Stimulated activated CD8-positive, alpha-beta memory T cell treated with anti-CD3 and anti-CD28 coated beads, Interleukin-2, amount 100 ng/mL, for 48 hours (primary cell): Measurements from ENCODE around the gene KLHDC4.

Source experiments
- DNase-seq, 2 donors: peaks; one replicate each; pipeline ENCODE4 v3.0.0-alpha.2; 2020; ENCODE audit warnings: low read depth in 2 of 2

The KLHDC4 gene

DNA sequence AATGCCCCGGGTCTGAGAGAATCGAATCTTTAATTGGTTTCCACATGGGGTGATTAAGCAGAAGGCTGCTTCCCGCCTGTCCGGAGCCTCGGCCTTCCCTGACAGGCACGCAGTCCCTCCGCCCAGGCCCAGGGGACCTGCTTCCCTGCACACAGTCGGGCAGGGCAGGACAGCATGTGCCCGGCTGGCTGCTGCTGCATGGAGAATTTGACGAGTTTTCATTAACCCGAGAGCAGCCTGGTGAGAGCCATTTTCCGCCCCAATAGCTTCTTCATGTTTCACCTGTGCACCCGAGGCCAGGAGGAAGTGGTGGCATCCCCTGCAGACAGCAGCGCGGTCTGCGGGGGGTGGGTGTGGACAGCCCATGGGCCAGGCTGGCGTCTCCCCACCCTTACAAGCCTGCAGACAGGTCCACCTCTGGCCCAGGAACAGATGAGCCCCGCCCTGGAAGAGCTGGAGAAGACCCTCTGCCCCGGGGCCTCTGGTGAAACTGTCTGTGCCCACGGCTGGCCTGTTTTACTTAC, 67.0 kb downstream of the KLHDC4 start:
- DNase-seq = no peak

DNA sequence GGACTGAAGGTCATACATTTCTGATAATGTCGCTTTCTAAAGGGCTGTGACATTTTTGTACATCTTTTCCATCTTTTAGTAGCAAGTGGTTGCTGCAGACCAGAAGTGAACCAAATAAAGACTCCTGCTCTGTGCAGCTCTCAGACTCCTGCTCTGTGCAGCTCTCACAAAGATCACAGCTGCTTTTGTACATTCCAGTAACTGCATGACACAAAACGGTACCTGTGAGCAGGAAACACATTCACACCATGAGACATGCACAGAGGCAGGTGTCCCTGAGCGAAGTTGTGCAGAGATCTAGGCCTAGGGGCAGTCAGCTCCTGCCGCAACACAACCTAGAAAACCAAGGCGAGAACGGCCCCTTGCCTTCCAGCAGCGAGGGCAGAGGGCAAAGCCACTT, 67.5 kb downstream of the KLHDC4 start:
- no peak for DNase-seq

DNA sequence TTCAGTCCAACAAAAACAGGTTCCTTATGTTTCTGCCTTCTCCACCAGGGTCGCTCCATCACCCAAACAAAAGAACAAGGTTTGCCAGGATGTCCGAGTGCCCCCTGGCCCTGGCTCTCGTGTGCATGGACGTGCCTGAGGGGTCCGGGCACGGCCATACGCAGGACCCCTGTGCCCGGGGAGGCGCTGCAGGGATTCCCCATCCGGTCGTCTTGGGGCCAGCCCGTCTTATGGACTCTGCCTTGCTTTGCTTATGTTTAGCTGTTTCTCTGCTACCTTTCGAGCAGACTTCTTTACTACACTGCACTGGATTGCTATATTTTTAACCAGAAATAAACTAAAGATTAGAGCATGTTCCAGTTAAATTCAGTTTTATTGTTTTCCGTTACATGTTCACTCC, 68.0 kb downstream of the KLHDC4 start:
- DNase-seq = no peak

DNA sequence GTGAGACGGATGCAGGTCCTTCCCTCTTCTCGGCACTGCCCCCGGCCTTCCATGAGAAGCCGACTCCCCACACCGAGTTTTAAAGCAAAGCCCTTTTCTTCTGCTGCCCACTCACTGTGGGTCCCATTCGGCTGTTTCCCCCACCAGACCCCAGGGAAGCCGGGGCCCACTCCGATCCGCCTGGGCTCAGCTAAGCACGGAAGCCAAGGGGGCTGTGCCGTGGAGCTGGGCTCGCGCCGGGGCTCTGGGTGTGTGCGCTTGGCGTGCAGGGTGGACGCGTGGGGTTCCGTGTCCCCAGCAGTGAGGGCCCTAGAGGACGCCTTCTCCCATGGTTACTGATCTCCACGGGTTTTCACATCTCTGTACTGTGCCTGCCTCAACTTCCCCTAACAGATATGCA, 68.5 kb downstream of the KLHDC4 start:
- no peak for DNase-seq

DNA sequence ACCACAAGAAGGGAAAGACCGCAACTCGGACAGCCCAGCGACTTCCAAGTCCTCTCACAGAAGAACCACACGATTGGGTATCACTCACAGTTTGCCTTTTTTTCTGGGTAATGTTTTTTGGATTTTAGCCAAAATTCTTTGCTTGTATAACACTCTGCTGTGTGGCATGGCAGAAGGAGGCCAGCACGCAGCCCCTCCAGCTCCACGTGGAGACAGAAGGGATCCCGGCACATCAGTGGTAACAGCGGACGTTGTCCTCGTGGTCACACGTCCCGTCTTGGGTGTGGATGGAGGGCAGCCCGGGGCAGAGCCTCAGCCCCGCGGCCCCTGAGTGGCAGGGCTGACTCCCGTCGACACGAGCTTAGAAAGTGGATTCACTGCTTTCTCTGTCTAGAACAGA, 69.1 kb downstream of the KLHDC4 start:
- no peak for DNase-seq

DNA sequence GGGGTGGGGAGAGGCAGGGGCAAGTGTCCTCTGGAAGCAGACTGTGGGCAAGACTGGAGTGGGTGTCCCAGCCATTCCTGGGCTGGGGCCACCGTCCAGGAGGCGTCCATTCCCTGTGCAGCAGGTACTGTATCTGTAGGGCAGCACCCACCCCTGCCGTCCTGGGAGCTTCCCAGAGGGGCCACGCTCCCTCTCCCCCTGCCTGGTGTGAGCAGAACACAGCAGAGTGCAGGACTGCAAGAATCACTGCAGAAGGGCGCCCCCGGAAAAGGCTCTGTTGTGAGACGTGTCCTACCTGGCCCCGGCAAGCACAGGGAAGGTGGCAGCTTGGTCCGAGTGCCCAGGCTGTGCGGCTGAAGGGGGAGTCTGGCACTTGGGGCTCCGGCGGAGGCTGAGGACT, 70.3 kb downstream of the KLHDC4 start:
- no peak for DNase-seq

DNA sequence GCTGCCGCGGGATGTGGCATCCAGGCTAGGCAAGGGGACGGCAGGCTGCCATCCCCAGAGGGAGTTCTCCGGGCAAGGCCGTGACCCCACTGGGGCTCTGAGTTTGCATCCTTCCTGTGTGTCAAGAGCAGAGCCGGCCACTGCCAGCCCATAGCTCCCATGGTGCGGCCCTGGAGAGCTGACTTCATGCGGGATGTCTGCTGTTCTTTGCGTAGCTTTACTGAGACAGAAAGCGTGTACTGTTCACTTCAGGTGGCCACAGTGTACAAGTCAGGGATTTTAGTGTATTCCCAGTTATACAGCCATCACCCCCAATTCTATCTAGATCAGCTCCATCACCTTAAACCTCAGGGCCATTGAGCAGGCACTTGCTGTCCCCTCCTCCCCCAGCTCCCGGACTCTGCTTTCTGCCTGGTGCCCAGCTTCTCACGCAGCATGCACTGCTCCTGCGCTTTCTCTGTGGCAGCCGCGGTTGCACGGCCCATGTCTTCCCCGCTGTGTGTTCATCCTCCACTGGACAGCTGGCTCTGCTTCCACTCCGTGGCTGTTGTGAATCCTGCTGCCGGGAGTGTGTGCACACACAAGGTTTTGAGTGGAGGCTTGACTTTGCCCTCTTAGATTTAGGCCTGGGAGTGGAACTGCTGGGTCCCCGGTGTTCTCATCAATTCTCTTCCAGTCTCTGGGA, 71.2 kb downstream of the KLHDC4 start:
- no peak for DNase-seq

DNA sequence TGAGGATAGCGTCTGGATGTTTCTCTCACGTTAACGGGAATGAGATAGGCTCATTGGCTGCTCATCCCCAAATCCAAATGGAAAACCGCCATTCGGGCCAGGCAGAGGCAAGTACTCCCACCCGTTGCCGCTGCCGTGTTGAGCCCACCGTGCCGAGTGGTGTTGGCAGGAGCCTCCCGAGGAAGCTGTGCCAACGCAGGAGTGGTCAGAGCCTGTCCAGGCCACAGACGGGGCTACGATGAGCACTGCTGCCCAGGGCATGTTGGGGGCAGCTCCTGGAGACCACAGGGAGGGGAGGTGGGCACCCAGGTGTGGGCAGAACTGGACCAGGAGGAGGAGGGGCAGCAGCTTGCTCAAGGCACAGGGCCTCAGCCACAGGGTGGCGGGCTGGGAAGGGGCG, 72.0 kb downstream of the KLHDC4 start:
- DNase-seq = no peak

DNA sequence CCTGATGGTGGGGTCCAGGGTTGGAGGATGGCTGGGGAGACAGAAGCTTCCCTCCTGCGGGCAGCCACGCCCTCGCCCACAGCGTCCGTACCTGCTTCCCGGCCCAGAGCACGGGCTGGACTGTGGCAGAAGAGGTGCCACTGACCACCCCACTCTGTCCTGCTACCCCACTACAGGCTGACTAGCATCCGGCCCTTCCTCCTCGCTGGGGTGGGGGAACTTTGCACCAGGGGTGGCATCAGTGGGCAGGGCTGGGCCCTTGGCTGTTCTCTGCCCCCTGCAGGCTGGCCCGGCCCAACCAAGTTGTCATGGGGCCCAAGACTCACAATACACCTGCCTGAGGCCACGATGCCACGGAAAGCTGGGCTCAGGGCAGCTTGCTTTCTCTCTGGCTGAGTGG, 73.0 kb downstream of the KLHDC4 start:
- DNase-seq = no peak

DNA sequence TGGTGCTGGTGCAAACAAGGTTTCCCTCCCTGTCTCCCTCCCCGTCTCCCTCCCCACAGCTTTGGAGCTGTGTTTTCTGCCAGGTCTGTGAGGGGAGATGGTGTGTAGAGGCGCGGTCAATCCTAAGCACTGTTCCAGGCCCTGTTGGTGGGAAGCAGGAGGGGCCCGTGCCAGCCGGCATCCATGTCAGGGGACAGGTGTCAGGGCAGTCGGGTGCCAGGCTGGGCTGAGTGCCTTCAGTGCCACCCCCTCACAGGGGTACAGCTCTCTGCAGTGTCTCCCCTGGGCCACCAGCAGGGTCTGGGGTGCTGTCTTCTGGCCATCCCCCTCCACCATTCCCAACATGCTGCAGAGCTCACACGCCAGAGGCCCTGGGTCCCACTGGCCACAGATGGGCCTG, 73.6 kb downstream of the KLHDC4 start:
- DNase-seq = no peak

DNA sequence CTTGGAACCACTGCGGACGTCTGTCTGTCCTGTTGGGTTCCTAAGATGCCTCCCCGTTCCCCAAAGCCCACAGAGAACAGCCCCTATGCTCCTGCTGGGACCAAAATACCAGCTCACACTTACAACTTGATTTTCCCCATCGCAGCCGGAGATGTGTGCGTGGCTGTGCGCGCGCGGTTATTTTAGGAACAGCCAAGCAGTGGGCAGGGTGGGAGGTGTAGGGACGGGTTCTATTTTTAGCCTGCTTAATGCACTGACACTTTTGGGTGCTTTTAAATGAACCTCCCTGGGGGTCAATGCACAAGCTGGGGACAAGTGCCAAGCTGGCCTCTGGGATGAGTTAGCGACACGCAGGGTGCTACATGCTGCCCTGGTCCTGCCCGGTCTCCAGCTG, 74.1 kb downstream of the KLHDC4 start:
- no peak for DNase-seq

DNA sequence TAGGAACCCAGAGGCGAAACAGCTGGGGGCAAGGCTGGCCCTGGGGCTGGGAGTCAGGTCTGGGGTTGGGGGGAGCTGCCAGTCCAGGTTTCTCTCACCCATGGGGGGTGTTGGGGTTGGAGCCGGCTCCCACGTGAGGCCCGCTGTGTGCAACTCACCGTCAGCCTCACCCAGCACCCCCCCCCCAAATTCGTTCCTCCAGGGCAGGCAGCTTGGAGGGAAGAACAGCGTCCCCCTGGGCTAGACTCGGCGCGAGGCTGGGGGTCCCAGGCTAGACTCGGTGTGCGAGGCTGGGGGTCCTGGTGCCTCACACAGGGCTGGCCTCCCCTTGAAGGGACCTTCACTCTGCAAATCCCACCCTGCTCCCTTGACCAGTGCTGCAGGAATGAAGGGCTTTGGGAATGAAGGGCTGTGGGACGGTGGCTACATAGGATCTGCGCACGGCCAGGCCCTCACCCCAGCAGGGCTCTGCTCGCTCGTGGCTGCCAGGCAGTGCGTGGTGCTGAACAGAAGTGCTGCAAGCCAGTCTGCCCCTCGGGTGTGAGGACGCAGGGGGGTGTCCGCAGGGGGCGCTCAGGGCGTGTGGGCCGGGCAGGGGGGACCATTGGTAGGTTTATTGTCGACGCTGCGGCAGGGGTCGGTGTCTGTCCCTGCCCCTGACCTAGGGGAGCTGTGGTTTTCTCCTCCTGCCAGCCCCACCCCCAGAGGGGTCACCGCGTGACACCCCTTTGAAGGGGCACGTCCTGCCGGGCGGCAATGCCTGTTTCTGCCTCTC, 74.7 kb downstream of the KLHDC4 start:
- no peak for DNase-seq

DNA sequence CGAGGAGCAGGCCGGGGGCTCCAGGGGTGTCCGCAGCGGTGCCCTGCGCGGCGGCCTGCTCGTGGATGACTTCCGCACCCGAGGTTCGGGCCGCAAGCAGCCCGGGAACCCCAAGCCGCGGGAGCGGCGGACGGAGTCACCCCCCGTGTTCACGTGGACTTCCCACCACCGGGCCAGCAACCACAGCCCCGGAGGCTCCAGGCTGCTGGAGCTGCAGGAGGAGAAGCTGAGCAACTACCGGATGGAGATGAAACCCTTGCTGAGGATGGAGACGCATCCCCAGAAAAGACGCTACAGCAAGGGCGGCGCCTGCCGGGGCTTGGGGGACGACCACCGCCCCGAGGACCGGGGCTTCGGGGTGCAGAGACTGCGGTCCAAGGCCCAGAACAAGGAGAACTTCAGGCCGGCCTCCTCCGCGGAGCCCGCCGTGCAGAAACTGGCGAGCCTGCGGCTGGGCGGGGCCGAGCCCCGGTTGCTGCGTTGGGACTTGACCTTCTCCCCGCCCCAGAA, 75.8 kb downstream of the KLHDC4 start:
- no peak for DNase-seq

DNA sequence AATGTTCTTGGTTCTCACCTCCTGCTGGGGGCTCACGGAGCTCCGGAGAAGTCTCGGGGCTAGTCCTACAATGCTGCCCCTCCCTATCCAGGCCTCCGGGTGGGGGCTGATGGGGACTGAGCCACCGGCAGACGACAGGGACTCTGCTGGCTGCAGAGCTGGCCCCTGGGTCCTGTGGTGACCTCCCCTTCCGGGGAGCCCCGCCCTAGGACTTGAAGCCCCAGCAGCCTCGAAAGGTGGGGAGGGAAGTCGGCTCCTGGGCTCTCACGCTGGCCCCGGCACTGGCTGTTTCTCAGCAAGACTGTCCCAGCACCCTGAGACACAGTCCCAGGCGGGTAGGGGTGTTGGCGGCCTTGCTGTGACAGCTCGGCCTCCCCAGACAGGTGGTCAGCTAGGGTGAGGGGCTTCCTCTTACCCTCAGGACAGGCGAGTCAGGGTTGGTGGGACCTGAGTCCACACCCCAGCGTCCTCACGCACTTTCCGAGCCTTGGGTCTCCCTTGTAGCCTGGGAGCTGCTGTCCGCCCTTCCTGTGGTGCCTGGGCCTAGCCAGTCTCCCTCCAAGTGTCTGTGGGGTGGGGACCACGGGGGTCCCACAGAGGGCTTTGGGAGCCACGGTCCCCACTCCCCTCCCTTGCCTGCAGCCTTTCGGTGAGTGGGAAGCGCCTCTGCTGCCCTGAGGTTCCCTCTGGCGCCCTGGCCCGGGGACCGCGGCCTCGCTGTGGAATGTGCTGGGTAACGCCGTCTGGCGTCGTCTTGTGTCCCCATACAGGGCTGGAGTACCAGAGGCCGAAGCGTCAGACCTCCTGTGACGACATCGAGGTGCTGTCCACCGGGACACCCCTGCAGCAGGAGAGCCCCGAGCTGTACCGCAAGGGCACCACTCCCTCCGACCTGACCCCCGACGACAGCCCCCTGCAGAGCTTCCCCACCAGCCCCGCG, 76.6 kb downstream of the KLHDC4 start:
- DNase-seq = no peak

DNA sequence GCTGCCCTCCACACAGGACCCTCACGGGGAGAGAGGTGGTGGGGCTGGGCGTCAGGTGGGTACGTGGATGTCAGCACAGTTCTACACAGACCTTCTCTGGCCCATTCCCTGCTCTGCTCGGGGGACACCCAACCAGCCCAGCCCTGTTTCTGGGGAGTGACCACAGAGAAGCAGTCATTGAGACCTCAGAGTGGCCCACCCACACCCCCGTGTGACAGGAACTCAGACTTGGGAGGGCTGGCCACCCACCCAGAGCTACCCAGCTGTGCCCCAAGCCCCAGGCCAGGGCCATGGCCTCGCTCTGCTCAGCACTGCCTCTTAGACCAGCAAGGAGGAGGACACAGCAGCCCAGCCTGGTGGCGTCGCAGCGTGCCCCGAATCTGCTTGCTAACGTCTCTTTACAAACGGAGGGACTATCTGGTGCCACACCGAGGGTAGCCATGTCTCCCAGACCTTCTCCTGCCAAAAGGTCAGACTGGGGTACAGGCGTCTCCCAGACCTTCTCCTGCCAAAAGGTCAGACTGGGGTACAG, 77.7 kb downstream of the KLHDC4 start:
- no peak for DNase-seq

DNA sequence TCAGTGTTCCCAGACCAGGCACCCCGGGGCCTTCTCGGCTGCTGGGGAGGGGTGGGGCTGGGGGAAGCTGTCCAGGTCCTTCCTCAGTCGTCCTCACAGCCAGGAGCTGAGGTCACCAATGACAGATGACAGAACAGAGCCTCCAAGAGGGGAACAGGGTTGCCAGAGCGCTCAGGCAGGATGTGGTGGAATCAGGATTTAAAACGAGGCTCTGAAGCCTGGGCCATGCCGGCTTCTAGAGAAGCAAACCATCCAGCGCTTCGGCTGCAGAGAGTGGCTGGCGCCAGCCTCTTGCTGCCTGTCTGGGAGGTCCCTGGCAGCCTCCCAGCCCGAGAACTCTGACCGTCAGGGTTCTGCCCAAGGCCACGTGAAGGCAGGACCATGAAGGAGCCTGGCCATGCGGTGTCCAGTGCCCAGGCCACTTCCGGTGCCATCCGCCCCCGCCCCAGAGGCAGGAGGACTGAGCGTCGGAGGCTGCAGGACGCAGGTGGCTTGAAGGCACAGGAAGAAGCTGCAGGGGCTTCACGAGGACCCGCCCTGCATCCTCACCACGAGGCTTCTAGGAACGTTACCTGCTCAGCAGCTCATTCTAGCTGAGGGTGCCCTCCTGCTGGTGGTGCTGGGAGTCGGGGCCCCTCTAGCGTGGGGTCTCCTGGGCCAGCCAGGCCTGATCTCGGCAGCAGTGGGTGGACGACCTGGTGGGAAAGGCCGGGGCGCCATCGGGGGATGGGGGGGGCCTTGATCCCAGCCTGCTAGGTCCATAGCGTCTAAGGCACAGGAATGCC, 78.5 kb downstream of the KLHDC4 start:
- no peak for DNase-seq

DNA sequence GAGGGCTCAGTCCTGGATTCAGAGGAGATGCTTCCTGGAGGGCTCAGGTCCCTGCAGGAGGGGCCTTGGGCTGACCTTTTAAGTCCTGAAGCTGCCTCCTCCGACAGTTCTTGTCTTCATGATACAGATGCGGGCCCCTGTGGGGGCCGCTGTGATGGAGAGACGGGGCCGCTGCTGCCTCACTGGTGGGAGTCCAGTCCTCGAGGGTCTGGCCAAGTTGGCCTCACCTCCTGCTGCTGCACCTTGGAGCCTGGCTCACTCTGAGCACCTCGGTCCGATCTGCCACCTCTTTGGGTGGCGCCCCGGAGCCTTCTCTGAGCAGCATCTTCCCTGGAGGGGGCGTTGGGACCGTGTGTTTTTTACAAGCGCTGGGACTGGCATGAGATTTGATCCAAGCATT, 79.1 kb downstream of the KLHDC4 start:
- no peak for DNase-seq

DNA sequence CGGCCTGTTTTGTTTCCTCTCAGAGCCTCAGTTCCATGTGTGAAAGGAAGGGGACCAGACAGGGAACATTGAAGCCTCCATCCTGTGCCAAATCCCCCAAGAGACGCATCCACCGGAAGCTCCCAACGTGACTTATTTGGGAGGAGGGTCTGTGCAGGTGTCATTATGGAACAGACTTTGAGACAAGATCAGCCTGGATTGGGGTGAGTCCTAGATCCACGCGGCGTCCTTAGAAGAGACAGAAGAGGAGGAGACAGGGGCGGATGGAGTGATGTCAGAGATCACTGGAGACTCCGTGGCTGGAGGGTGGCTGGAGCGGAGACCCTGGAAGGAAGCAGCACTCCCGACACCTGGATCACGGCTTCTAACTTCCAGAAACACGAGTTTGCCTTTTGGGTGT, 80.0 kb downstream of the KLHDC4 start:
- DNase-seq = no peak

DNA sequence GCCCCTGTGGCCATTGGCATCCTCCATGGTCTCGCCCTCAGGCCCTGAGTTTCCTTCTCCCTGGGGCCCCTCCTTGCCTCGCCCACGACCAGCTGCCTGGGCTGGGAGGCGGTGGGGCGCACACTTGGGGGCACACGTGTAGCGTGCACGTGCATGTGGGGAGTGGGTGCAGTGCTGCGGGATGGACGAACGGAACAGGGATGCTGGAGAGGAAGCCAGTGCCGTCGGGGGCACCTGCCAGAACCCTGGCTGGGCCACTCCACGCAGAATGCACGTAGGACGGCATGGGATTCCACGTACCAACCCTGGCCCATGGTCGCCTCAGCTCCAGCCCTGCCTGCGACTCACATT, 80.4 kb downstream of the KLHDC4 start:
- no peak for DNase-seq

DNA sequence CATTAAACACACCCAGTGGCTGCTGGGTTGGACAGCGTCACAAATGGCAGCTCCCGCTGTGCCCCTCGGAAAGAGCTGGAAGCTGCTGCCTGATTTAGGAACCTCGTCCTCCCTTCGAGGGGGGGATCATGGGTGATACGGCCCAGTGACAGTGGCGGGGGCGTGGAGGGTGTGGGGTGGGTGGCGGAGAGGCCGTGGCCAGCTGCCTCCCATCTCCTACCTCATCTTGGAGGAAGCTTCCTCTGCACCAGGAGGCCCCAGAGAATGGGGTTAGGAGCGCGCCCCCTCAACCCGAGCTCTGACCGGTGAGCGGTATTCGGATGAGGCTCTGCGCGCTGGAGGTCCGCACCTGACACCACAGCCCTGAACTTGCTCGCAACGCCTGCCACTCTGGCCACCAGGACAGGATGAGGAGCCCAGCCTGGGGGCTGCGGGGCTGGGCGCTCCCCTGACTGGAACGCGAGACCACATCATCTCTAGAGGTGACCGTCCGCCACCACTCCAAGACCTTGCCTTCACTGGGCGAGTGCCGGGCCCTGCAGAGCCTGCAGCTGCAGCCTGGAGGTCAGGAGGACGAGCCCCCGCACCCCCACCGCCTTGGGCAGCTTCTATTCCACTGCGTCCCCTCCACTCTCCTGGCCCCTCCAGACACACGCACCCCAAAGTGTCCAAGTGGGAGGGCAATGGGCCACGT, 80.9 kb downstream of the KLHDC4 start:
- no peak for DNase-seq
